Prostate gland (tissue), 2 donors: Measurements from ENCODE around the gene HLA-E.
A peak's percentile ranks its signal among the peaks of the same experiment; 100 is the strongest.

ENCODE experiments used
- POLR2A ChIP-seq: fragments of 450-650 bp; IDR thresholded peaks from one replicate; pipeline ENCODE4 v1.6.1; 2016; ENCODE audit warnings: antibody characterized with exemption, mild to moderate bottlenecking
- TF ChIP-seq, protein P1 (sequence below), 4 experiments: fragments of 200-600 bp in 2 of 4; fragments of 450-650 bp in 2 of 4; sonication (generic) in 2 of 4; IDR thresholded peaks; 1 replicate in 3 of 4; 2 replicates in 1 of 4; pipeline ENCODE4 v1.5.1; 2016 to 2019; ENCODE audit warnings: antibody characterized with exemption in 4 of 4, mild to moderate bottlenecking in 2 of 4, moderate library complexity in 2 of 4

DNA sequence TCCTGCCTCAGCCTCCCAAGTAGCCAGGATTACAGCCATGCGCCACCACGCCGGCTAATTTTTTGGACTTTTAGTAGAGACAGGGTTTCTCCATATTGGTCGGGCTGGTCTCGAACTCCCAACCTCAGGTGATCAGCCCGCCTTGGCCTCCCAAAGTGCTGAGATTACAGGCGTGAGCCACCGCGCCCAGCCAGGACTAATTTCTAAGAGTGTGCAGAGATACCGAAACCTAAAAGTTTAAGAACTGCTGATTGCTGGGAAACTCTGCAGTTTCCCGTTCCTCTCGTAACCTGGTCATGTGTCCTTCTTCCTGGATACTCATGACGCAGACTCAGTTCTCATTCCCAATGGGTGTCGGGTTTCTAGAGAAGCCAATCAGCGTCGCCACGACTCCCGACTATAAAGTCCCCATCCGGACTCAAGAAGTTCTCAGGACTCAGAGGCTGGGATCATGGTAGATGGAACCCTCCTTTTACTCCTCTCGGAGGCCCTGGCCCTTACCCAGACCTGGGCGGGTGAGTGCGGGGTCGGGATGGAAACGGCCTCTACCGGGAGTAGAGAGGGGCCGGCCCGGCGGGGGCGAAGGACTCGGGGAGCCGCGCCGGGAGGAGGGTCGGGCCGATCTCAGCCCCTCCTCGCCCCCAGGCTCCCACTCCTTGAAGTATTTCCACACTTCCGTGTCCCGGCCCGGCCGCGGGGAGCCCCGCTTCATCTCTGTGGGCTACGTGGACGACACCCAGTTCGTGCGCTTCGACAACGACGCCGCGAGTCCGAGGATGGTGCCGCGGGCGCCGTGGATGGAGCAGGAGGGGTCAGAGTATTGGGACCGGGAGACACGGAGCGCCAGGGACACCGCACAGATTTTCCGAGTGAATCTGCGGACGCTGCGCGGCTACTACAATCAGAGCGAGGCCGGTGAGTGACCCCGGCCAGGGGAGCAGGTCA is at the start of gene HLA-E:
- TF ChIP-seq, protein P1, sequence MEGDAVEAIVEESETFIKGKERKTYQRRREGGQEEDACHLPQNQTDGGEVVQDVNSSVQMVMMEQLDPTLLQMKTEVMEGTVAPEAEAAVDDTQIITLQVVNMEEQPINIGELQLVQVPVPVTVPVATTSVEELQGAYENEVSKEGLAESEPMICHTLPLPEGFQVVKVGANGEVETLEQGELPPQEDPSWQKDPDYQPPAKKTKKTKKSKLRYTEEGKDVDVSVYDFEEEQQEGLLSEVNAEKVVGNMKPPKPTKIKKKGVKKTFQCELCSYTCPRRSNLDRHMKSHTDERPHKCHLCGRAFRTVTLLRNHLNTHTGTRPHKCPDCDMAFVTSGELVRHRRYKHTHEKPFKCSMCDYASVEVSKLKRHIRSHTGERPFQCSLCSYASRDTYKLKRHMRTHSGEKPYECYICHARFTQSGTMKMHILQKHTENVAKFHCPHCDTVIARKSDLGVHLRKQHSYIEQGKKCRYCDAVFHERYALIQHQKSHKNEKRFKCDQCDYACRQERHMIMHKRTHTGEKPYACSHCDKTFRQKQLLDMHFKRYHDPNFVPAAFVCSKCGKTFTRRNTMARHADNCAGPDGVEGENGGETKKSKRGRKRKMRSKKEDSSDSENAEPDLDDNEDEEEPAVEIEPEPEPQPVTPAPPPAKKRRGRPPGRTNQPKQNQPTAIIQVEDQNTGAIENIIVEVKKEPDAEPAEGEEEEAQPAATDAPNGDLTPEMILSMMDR (IDR thresholded peaks at IDR 0.05), result no peak
- TF ChIP-seq POLR2A, result peak; percentile 99
